GM19452 (cell line): ENCODE results near the gene DNASE1L1.
A peak's percentile ranks its signal among the peaks of the same experiment; 100 is the strongest.
"Not testable (repeated sequence)": the region's sequence is repeated elsewhere in the genome, so short reads cannot be mapped to it uniquely, and the experiment has no call there.

ENCODE experiments used
- ATAC-seq: cut with Tn5 transposase; IDR thresholded peaks from one replicate; pipeline ENCODE4 v1.9.1; 2021; ENCODE audit not compliant: unreplicated experiment

DNASE1L1 gene

DNA sequence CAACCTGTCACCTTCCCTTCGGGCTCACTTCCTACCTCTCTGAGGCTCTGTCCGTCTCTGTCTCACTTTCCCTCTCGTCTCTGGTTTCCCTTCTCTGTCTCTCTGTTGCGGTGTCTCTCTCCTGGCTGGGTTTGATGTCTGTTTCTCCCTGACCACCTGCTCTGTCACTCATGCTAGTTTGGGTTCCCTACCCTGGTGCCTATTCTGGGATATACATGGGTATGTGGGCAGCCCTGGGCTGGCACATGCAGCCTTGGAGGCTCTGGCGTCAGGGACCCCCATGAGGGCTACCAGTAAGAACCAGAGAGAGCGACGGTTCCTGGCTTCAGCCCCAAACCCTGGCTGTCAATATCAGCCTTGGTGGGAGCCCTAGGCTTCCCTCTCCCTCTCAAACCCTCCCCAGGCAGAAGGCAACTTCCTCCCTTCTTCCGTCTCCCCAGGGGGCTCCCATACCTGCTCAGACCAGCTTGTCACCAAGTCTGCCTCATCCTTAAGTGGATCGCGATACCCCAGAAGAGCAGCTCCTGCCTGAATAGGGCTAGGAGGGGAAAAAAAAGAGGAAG, 314 bp downstream of the DNASE1L1 start:
- ATAC-seq: no peak

DNA sequence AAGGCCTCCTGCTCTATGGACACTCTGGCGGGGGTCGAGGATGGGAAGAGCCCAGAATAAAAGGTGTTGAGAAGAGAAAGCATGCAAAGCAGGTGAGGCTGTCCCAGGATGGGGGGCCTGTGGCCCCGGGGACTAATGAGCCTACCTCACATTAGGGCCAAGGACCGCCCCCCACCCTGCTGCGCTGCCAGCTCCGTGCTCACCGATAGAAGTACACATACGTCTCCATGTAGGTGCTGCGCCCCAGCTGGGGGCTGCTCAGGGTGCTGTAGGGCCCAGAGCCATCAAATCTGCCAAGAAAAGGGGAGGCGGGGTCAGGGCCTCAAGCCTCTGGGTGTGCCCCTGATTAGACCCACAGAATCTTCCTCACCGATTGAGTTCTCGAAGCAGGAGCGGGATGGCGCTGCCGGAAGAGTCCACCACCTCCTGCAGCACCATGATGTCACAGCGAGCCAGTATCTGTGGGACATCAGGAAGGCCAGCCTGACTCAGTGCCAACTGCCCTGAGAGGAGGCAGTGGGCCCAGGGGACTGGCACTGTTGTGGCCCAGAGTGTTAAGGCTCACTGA, 4.3 kb downstream of the DNASE1L1 start:
- ATAC-seq: no peak

DNA sequence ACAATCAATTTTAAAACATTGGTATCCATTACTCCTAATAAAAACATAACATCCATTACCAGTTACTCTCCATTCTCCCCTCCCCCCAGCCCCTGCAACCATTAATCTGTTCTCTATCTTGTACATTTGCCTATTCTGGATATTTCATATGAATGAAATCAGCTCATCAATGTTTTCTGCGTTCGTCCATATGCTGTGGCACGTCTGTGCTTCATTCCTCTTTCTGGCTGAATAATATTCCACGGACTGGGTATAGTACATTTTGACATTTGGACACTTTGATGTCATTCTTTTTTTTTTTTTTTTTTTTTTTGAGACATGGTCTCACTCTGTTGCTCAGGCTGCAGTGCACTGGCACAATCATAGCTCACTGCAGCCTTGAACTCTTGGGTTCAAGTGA, 5.2 kb downstream of the DNASE1L1 start:
- no peak for ATAC-seq

DNA sequence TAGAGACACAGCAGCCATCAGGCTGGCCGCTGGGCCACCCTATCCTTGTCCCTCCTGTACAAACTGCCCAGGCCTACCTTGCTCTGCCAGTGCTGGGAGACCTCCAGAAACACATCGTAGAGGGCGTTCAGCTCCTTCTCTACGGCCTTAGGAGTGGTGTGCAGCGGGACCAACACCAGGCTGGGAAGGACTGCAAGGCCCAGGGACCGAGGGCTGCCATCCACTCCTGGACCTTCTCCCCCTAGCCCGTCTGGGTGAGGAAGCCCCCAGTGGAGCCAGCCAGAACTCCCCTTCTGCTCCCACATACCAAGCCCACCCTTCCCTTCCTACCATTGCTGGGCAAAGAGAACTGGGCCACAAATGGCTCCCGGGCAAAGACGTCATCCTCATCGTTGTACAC, 5.9 kb downstream of the DNASE1L1 start:
- no peak for ATAC-seq

DNA sequence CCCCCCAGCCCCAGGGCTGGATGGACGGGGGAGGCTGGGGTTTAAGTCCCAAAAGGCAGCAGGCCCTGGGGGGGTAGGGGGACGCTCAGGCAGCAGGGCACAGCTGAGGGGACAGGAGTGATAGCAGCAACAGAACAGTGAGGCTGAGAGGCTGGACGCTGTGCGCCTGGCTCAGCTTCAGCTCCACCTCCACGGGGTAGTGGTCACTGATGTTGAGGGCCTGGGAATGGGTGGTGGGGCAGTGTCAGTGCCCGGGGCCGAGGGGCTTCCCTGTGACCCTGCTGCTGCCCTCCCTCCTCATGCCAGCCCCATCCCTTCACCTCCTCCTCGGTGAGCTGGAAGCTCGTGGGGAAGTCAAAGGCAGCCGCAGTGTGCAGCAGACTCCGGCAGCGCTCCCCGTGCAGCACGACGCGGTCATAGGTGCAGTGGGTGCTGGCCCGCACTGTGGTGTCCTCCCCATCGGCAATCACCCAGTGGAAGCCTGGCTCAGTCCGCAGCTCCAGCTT, 6.4 kb downstream of the DNASE1L1 start:
- no peak for ATAC-seq

DNA sequence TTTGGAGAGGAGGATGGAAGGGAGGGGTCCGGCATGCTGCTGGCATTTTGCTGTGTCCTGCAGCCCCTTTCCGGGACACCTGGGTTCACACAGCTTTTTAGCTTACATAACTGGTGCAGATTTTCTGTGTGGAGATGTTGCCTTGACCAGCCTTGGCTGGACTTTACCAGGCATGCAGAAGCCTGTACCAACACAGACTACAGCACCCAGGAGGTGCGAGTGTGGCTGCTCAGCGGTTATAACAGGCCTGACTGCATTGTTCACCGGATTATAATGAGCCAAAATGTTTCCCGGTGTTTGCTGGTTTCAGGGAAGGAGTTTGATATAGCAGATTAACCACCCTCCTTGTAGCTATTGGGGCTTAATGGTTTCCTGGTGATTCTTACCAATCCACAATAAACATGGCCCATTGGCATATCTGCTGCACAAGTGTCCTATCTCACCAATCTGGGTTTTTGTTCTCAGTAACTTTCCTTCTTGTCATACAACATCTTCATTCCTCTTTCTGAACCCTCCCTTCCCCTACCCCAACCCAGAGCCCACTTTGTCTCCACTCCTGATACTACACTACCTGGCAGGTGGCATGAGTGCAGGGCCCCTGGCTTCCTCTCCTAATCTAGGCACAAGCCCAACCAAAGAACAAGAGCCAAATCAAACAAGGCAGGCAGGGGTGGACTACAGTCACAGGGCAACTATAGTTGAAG, 7.0 kb downstream of the DNASE1L1 start:
- no peak for ATAC-seq

DNA sequence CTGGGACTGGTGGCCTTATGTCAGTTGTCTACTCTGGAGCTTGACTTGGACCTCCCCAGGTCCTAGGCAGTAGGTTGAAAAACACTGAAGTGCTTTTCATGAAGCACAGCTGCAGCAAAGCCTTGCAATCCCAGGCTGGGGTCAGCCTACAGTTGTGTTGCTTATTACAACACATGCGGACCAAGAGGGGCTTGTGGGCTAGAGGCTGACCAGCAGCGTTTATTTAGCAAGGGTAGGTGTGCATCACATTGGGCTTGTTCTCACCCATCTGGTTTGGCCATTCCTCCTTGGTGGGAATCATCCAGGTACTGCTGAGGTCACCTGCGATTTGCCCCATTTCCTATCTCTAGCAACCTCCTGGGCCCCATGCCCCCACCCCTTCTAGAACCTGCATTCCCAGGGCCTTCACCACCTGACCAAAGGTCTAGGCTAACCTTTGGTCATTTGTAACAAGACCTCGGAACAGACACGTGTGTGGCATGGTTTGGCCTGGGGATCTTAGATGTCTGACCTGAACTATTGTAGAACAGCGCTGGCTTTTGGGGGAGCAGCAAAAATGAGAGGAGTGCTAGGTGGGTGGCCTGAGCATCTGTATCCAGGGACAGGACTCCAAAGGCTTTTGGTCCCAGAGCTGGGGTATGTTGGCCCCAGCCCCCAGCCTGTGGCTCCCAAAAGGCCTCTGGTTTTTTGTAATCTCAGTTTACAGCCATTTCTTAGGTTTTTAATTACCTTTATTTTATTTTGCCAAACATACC, 7.8 kb downstream of the DNASE1L1 start:
- no peak for ATAC-seq

DNA sequence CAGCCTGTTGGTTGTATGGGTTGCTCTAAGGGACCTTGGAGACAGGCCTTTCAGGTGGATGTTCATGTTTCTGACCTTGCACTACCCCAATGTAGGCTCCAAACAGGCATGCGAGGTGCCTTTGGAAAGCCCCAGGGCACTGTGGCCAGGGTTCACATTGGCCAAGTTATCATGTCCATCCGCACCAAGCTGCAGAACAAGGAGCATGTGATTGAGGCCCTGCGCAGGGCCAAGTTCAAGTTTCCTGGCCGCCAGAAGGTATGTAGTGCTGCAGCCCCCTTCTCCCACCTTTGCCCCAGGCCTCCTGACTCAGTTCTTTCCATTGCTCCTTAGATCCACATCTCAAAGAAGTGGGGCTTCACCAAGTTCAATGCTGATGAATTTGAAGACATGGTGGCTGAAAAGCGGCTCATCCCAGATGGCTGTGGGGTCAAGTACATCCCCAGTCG, 8.7 kb downstream of the DNASE1L1 start:
- not testable (repeated sequence) for ATAC-seq

DNA sequence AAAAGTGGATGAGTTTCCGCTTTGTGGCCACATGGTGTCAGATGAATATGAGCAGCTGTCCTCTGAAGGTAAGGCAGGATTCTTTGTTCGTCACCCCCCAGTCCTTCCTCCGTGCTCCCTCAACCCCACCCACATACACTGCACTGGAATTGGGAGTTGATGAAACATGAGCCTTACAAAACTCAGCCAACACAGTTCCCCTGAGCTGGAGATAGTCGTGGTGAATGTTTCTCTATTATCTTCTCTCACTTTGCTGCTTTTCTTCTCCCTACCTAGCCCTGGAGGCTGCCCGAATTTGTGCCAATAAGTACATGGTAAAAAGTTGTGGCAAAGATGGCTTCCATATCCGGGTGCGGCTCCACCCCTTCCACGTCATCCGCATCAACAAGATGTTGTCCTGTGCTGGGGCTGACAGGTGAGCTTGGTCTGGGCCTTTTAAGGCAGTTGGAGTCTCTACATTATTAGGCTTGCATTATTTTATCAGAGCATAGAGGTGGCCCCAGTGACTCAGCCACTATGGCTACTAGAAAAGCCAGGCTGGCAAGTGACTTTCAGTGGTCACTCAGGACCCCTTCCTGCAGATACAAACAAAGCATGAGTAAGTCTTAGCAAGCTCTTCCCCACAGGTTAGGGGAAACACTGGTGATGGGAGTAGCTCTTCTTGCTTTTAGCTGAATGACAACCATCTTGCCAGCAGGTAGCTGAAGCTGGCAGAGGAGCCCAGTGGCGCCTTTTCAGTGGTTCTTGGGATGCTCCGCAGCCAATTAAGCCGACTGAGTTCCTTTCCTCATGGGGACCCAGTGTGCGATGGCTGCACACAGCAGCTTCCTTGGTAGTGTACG, 9.3 kb downstream of the DNASE1L1 start:
- no peak for ATAC-seq

DNA sequence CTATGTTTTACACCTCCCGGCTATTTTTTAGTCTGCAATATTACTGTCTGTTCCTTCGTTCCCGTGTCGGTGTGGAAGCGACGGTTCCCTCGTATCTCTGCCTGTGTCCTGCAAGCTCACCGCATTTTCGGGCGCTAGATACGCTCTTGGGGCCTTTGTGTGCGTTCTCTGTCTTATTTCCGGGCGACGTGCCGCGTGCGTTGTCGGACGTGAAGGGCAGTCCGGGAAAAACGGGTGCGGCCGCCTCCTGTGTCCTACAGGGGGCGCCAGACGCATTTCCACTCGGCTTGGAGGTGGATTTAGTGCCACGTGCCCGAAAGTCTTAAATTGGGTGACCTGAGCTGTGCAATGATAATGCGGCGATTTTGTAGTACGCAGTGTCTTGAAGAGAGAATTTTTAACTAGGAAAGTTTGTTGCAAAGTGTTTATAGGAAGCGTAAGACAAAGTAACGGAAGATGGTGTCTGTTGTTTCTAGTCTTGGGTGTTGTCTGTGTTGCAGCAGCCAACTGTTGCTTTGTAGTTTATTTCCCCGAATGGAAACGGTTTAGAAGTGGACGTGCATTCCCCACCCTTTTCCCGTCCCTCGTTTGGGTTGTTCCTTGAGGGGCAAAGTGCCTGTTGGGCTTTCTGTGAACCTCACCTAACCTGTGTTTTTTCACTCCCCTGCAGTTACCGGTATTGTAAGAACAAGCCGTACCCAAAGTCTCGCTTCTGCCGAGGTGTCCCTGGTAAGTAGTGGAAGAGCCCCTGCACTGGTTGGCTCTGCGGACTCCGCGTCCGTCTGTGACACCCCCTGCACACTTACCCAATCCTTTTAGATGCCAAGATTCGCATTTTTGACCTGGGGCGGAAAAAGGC, 10.2 kb downstream of the DNASE1L1 start:
- peak; percentile 14 for ATAC-seq

DNA sequence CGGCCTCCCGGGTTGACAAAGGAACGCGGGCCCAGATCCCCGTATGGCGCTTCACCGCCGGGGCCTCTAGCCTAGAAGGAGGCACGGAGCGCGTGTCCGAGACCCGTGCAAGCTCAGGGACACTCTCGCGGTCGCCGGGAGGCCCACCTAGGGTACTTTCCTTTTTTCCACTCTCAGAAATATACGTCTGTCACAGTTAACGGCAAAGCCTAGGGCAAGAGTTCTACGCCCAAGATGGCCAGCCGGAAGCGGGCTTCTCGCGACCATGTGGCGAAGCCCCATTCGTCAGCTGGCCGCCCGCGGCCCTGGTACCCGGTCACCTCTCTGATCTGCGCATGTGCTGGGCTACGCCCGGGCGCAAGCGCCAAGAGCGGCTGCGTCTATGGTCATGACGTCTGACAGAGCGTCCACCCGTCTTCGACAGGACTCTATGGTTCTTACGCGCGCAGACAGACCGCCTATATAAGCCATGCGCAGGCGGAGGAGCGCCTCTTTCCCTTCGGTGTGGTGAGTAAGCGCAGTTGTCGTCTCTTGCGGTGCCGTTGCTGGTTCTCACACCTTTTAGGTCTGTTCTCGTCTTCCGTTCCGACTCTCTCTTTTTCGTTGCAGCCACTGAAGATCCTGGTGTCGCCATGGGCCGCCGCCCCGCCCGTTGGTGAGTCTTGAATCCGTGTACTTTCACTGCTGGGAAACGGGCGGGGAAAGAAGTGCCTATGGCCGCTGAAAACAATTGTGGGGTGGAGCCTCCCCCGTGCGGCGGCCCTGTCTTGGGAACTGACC, 11.0 kb downstream of the DNASE1L1 start, which contains the start of gene RPL10:
RPL10 (plus strand) TSS at position 490 of the 780 bp plus-strand sequence; CDS start at position 633, 143 bp downstream.
- ATAC-seq: peak; percentile 75

DNA sequence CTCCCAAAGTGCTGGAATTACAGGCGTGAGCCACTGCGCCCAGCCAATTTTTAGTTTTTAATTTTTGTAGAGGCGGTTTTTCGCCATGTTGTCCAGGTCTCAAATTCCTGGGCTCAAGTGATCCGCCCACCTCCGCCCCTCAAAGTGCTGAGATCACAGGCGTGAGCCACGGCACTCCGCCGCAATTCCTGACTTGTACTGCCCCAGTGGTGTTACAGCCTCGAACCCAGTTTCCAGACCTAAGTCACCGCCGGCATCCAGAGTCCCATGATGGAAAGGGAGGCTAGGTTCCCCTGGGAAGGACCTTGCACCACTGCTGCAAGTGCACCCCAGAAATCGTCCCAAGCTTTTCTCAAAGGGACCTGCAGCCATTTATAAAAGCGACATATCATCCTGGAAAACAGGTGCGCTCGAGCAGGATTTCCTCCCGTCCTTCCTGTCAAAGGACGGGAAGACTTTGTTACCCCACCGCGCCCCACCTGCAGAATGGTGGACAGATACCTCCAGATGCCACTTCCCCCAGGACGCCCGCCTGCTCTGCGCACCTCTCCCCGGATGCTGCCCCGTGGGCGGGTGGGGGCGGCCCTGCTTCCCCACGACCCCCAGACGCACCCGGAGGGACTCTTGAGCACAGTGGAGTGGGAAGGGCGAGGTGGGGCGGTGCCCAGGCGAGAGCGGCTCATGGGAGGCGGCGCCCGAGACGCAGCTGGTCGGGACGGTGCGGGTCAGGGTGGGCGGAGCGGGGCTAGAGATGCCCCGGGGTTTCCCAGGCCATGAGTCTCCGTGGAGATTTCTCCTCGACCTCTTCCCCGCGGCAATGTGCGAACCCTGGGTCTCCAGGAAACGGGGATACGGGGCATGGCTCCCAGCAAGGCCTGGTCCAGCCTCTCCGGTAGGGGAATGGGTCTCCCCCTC, 11.8 kb downstream of the DNASE1L1 start:
- ATAC-seq: peak; percentile 45

DNA sequence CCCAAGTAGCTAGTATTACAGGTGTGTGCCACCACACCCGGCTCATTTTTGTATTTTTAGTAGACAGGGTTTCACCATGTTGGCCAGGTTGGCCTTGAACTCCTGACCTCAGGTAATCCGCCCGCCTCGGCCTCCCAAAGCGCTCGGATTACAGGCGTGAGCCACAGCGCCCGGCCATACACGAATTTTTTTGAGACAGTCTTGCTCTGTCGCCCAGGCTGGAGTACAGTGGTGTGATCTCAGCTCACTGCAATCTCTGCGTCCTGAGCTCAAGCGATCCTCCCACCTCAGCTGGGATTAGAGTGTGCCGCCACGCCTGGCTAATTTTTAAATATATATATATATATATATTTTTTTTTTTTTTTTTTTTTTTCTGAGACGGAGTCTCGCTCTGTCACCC, 12.7 kb downstream of the DNASE1L1 start:
- ATAC-seq: not testable (repeated sequence)

DNA sequence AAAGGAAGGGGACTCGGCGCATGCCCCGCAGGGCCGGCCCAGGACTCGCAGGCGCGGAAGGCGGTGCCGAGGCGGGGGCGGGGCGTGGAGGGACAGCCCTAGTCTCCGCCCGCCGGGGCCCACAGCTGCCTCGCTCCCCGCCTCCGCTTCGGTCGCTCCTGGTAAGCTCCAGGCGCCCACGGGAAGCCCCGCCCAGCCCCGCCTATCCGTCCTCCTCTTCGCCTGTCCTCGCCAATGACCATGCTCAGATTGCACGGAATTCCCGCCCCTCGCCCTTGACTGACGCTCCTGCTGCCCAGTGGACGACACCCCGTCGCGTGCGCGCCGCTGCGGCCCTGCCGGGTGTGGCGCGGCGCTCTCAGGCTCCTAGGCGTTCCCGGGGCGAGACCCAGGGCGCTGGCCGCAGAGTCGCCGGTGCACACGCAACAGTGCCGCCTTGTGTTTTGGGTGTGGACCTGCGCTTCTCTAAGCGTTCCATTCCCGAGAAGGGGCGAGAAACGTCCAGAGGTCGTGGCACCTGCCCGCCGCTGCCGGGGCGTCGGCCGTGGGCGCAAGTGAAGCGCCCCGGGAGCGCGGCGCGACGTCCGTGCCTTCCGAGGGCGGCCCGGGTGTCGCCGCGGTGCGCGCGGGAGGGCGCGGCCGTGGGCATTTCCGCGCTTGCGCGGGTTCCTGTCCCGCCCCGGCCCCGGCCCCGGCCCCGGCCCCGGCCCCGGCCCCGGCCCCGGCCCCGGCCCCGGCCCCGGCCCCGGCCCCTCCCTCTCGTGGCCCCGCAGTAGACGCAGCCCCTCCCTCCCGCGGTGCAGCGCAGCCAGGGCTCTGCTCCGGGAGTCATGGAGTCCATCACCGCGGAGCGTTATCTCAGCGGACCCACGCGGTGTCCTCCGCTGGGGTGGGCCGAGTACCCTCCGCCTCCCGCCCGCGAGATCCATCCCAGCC, 19.0 kb downstream of the DNASE1L1 start:
- ATAC-seq: peak; percentile 64

DNA sequence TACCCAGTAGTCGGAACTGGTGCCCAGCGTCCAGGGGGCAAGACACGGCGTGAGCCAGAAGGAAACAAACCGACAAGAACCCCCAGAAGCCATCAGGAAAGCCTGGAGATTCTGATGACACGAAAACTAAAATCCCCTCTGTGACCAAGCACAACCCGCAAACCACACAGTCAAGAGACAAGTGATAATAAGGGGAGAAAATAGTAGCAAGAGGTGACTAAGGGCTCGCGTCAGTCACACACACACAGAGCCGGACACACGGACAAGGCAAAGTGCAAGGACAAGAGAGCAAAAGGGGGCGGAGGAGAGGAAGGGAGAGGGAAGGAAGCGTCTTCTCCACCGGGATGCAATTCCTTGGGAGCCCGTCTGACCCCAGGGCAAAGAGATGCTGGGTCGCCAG, 20.4 kb downstream of the DNASE1L1 start:
- not testable (repeated sequence) for ATAC-seq

DNA sequence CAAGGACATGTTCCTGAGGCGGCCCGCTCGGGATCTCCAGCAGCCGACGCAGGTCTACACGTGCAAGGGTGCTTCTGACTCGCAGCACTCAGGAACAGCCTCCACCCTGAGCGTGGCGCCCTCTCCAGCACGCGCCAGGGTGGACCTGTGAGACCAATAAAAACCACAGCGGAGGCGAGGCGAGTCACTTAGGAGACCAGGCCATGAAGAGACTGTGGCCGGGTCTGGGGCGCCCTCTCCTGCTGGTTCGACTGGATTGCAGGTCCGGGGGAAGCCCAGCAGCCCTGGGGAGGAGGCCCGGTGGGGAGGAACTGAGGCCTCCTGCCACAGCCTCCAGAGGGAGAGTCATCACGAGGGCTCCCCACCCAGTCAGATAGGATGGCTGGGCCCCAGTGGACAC, 21.0 kb downstream of the DNASE1L1 start:
- not testable (repeated sequence) for ATAC-seq
